GM19193 (cell line): Measurements from ENCODE around the gene SLC9A1.

Experiments used
- POLR2A ChIP-seq: IDR thresholded peaks from 4 replicates; pipeline ENCODE4 v1.6.1; 2011; ENCODE audit not compliant: insufficient read depth, insufficient read length; ENCODE audit errors: extremely low read depth

The SLC9A1 gene

DNA sequence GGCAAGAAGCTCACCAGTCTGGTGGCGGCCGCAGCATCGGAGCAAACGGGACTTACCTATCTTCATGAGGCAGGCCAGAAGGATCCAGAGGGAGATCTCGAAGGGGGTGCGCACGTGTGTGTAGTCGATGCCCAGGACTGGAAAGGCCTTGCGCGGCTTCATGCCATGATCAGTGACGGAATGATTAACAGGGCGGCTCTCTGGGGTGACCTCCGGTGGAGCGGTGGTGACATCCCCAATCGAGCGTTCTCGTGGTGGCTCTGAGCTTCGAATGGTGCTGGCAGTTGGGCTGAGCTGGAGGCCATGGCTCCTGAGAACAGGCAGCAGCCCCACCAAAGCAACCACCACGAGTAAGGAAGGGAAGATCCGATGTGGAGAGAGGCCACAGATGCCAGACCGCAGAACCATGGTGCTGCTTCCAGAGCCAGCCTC is 982 bp downstream of the SLC9A1 start:
- TF ChIP-seq POLR2A, result no peak

DNA sequence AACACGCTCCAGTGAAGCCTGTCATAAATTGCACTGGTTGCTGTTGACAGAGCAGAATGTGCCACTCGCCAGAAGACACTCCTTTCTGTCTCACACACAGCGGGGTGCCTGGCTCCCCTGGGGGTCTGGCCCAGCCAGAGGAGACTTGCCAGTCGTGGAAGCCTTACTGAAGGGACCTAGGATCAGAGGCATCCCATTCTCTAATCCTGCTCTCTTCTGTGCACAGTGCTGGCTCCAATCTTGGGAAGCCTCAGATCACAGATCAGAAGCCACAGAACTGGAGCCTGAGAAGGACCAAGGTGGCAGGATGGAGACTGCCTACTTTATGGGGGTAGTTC is 1.4 kb downstream of the SLC9A1 start:
- no peak for TF ChIP-seq POLR2A

DNA sequence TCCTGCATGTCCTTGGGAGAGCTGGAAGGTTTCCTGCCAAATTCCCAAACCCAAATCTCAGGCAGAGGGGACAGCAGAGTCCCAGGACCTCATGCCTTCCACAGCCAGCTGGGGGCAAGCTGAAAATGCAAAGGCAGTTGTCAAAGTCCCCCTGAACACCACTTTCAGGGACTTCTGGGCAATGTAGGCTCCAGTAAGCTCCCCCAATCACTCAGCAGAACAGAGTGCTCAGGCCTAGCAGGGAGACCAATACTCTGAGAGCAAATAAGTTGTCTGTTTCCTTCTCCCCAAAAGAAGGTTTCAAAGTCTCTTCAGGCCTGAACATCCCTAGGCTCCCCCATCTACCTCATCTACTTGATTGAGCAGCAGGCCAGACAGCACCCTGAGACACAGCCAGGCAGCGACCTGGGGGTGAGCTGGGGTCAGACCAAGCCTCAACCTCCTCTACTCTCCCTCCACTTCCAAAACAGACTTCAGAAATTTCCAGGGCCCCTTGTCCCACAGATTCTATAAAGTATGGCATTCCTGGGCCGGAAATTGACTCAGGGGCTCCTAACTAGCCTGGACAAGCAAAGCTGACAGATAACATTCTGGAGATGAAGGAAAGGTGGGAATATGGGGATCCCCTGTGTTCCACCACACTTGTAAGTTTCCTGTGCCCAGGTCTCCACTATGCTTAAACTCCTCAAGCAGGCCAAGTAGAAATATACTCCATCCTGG is 1.9 kb downstream of the SLC9A1 start:
- no peak for TF ChIP-seq POLR2A

DNA sequence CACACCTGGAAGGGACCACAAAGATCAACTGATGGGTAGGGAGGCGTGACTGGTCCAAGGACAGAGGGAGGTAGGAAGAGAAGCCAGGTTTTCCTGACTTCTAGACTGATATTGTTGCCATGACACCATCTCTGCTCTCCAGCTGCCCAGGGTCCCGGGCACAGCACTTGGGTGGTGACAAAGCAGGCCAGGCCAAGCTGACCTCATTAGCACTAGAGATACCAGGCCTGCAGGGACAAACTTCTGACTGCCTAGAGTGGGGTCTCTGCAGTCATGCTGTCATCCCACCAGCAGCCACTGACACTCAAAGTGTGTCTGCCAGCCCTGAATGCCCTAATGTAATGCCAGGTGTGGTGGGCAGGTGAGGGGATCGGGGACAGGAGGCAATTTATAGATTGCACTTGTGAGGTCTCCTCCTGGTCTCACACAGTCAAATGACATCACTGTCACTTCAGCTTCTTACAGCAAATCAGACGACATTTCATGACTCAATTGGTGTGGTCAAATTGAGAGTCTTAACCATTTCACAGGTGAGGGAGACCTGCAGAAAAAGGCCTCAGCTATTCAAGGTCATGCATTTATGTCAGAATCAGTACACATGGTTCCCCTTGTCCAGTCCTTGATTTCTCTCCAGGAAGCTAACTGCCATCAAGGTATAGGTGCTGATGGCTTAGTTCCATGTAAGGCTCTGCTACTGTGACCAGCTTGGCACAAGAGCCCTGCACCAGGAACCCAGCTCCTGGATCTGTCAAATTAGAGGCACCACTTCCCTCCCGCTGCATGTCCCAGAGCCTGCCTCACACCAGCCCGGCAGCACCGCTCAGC is 2.7 kb downstream of the SLC9A1 start:
- TF ChIP-seq POLR2A, result no peak

DNA sequence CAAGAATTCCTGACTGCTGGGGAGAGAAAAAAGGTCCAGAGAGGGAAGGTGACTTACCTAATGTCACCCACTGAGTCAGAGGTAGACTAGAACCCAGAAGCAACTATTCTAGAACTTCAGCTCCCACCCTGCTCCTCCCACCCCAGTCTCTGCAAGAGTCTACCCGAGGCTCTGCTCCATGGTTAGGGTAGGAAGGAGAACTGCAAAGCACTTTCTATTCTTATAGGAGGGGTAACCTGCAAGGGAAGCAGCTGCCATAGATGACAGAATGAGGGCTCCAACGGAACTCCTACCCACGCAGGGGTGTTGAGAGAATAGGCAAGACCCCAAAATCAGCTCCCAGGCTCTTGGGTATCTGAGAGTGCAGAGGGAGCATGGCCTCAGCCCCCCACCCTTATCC is 4.3 kb downstream of the SLC9A1 start:
- no peak for TF ChIP-seq POLR2A

DNA sequence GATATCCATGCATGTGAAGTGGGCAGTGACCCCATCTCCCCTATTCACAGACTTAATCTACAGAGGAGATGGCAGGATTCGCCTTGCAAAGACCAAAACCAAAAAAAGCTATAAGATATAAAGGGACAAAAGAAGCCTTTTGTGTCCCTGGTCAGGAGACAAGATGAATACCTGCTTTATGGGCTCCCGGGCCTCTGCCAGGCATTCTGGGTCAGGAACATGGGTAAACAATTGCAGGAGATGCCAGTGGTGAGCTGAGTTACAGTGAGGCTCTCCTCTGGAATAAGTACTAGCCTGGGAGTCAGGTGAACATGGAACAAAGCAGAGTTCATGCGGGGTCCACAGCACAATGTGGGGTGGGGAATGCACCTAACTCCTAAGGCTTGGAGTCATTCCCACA is 4.7 kb downstream of the SLC9A1 start:
- TF ChIP-seq POLR2A, result no peak

DNA sequence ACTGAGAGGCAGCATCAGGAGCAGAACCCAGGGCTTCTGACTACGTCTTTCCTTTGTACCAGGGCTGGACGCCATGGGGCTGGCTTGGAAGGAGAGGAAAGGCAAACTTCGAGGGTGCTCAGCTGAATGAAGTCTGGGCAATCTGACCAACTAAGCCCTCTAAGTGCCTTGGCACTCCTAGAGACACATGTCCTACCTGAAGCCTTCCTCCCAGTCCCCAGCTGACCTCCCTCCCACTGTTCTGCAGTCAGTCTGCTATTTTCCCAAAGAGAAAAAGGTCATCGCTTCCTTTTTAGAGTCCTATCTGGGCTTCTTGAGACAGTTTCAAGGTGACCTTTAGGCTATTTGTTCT is 5.2 kb downstream of the SLC9A1 start:
- TF ChIP-seq POLR2A, result no peak

DNA sequence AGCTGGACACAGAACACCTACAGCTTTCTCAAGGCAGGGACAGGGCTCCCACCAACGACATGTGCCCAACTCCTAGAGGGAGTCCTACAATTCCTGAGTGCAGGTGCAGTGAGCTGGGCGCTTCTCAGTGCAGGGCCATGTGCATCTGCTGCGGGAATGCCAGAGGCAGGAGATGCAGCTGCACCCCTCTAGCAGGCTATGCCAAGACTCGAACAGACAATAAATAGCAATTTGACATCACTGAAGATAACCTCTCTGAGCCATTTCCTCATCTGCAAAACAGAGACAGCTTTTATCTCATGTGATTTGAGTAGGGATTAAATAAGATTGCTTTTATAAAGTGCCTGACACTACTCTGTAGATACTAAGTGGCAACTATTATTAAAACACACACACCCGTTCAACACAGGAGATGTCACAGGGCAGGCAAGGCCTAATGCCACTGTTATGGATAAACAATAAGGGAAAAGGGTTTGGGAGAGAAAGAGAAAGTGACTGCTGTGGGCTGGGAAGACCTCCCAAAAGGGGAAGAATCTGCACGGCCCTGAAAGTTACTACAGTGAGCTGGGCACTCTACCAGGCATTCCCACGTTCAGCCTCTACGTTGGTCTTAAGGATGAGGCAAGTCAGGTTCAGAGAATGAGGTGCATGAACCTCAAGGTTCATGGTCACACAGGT is 5.7 kb downstream of the SLC9A1 start:
- no peak for TF ChIP-seq POLR2A

DNA sequence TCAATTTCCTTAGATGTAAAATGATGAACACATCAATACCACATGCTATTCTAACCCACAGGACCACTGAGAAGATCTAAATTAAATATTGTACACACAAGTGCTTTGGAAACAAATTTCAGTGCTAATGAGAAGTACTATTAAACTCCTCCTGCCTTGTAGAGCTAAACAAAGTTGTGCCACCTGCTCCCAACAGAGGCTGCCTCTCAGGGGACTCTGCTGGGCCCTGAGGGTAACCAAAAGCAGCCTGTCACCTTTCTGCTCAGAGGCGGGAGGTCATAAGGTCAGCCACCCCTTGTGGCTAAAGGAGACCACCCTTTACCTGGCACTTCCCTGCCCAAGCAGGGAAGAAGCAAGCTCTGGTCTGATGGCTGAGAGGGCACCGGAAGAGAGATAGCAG is 6.3 kb downstream of the SLC9A1 start:
- TF ChIP-seq POLR2A, result no peak

DNA sequence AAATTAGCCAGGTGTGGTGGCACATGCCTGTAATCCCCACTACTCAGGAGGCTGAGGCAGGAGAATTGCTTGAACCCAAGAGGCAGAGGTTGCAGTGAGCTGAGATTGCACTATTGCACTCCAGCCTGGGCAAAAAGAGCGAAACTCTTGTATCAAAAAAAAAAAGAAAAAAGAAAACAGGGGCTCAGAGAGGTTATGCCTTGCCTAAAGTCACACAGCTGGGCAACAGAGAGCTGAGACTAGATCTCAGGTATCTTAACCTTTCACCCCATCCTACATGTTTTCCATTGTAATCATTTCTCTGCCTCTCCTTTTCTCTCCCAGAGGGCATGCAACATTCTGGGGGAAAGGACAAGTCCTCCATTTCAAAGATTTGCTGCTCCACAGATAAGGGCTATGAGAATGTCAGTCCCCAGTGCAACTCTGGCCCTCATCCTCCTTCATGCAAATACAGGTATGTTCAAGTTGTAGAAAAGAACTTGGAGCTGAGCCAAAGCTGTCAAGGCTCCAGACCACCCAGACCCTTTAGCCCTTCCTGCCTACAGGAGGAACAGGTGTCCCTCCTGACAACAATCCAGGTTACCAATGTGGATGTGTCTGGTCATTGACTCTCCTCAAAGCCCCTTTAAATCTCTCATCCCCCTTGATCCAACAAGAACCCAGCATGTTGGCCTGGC is 6.9 kb downstream of the SLC9A1 start:
- TF ChIP-seq POLR2A, result no peak

DNA sequence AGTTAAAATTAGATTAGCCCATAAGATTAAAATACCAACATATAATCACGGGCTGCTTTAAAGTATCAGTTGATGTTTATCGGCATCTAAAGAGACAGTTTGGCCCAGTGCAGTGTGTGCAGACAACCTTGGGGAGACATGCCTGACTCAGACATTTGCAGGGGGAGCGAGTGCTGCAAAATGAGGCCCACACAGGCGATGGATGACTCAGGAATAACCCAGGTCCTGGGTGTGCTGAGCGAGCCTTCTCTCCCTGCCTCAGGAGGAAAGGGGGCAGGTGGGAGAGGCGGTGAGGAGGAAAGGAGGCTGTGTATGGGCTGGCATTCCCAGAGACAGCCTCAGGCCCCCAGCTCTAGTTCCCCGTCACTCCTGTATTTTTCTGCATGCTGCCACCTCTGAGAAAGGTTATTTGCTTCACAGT is 9.0 kb downstream of the SLC9A1 start:
- TF ChIP-seq POLR2A, result no peak

DNA sequence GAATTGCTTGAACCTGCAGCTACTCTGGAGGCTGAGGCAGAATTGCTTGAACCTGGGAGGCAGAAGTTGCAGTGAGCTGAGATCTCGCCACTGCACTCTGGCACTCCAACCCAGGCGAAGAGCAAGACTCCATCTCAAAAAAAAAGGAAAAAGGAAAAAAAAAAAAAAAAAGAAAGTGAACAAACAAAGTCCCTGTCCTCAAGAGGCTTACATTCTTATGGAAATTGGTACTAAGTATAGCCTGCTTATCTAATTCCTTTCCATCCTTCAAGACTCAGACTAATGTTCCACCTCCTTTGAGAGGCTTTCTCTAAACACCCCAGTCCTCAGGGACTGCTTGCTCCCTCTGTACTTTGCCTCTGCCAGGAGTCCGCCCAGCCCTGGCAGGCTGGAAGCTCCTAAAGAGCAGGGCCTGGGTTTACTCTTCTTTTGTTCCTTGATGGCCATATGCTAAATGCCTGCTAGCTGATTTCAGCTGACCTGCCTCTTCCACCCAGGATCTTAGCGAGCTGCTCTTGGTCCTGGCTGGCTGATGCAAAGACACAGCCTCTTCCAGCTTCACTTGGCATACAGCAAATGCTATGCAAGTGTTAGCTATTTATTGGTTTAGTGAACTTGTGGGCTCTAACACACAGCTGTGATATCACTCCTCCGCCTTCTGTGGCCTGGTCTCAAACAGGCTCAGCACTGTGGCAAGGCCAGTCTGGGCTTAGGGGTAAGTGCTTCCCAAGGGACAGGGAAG is 9.8 kb downstream of the SLC9A1 start:
- TF ChIP-seq POLR2A, result no peak

DNA sequence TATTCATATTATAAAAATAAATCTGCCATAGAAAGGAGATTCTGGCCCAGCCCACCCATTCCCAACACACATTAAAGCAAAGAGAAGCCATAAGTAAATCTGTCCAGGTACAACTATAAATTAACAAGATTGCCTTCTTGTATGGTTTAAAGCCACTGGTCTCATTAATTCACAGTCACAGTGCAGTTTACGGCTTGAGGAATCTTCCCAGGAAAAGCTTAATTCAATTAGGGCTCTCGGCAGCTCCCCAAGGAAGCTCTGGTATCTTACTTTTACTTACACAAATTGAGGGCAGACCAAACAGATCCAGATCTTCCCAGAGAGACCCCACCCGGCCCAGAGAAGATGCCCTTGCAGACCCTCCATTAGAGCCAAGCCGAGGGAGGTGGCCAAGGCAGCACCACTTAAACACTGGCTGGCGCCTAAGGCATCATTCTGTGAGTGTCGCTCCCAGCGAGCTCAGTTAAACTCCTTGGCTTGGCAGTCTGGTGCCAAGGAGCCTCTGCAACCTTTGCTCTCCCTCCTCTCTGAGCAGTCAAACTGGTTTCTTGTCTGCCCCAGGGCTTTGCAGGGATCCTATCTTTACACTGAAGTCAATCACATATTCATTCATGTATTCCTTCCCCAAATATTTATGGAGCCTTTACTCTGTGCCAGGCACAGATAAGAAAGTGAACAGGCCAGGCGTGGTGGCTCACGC is 10.7 kb downstream of the SLC9A1 start:
- TF ChIP-seq POLR2A, result no peak

DNA sequence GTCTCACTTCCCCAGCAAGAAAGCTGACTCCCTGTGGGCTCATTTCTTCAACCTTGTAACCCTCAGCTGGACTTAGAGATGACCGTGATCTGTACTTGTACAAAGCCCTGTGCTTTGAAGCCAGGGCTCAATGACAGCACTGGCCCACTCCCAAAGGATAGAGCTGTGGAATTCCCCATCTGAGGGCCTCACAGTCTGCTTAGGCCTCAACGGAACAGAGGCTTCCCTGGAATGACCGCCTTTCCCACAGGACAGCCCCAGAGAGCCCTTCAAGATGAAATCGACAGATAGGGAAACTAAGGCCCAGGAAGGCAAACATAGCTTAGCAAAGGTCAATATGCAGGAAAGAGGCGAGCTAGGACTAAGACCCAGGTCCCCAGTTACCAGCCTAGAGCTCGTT is 11.5 kb downstream of the SLC9A1 start:
- TF ChIP-seq POLR2A, result no peak

DNA sequence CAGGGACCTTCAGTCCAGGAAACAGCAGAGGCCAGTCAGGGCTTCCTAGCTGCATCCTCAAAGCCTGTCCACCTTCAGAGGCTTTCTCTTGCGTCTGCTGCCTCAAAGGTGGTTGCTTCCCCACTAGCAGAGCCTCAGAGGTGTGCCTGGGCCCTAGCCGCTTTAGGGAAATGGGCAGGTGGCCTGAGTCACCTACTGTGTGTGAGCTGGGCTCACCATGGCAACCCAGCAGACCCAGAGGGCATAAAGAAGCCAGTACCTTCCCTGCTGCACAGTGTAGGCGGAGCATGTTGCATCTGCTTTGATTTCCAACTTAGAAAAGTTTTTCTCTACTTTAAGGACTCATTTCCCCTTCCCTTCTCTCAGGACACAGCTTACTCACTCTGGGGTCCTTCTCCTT is 12.5 kb downstream of the SLC9A1 start:
- TF ChIP-seq POLR2A, result no peak
